DOHH2 (cell line): ENCODE measurements around the gene LMTK2.

ENCODE experiments used
- H3F3A ChIP-seq: fragments of 200-600 bp; sonication (generic), shearing (Covaris generic); 2 replicates; pipeline ENCODE4 v1.6.0; 2016; ENCODE audit warnings: antibody characterized with exemption, mild to moderate bottlenecking; ENCODE audit not compliant: control insufficient read depth, insufficient read depth
- H3K27ac ChIP-seq: fragments of 200-600 bp; sonication (generic); 2 replicates; pipeline ENCODE4 v1.5.1; 2014; ENCODE audit warnings: low read depth, mild to moderate bottlenecking, low read length, moderate library complexity
- H3K27me3 ChIP-seq: fragments of 200-600 bp; sonication (generic); 2 replicates; pipeline ENCODE4 v1.6.1; 2014; ENCODE audit warnings: mild to moderate bottlenecking, low read length, mixed read lengths; ENCODE audit not compliant: control insufficient read depth
- H3K36me3 ChIP-seq: fragments of 200-600 bp; sonication (generic); 2 replicates; pipeline ENCODE4 v1.6.1; 2014; ENCODE audit warnings: mild to moderate bottlenecking, low read length, moderate library complexity, mixed read lengths; ENCODE audit not compliant: control insufficient read depth
- H3K4me1 ChIP-seq: fragments of 200-600 bp; sonication (generic); 2 replicates; pipeline ENCODE4 v1.6.1; 2014; ENCODE audit warnings: mild to moderate bottlenecking, low read length, mixed read lengths; ENCODE audit not compliant: control insufficient read depth
- H3K4me2 ChIP-seq: fragments of 200-600 bp; sonication (generic); 2 replicates; pipeline ENCODE4 v1.6.0; 2014; ENCODE audit warnings: mild to moderate bottlenecking, low read length, moderate library complexity
- H3K4me3 ChIP-seq: fragments of 200-600 bp; sonication (generic); 2 replicates; pipeline ENCODE4 v1.5.1; 2014; ENCODE audit warnings: mild to moderate bottlenecking, low read length, mixed read lengths
- H3K79me2 ChIP-seq: fragments of 200-600 bp; sonication (generic); 2 replicates; pipeline ENCODE4 v1.6.1; 2014; ENCODE audit warnings: mild to moderate bottlenecking, low read length, mixed read lengths; ENCODE audit not compliant: control insufficient read depth
- H3K9me2 ChIP-seq: fragments of 200-600 bp; sonication (generic); replicated peaks from 2 replicates; pipeline ENCODE4 v1.6.1; 2014; ENCODE audit warnings: mild to moderate bottlenecking, low read length, mixed read lengths; ENCODE audit not compliant: control insufficient read depth
- H3K9me3 ChIP-seq: fragments of 200-600 bp; sonication (generic); 2 replicates; pipeline ENCODE4 v1.6.1; 2014; ENCODE audit warnings: antibody characterized with exemption, low read length, mixed read lengths; ENCODE audit not compliant: control insufficient read depth, insufficient read depth
- H4K20me1 ChIP-seq: fragments of 200-600 bp; sonication (generic); 2 replicates; pipeline ENCODE4 v1.6.0; 2014; ENCODE audit warnings: low read depth, mild to moderate bottlenecking, antibody characterized with exemption, low read length, moderate library complexity; ENCODE audit not compliant: control insufficient read depth, insufficient read depth
- CTCF ChIP-seq: fragments of 200-600 bp; sonication (generic); IDR thresholded peaks from one replicate; pipeline ENCODE4 v1.5.1; 2014; ENCODE audit warnings: antibody characterized with exemption, mild to moderate bottlenecking, low read depth, low read length; ENCODE audit not compliant: poor library complexity, severe bottlenecking
- EZH2phosphoT487 ChIP-seq: fragments of 200-600 bp; sonication (generic); IDR thresholded peaks from 2 replicates; pipeline ENCODE4 v1.6.1; 2017; ENCODE audit warnings: borderline replicate concordance, mild to moderate bottlenecking, antibody characterized with exemption, low read length, moderate library complexity, mixed read lengths

LMTK2 gene

GRCh38 chr7:98126311-98127142 is 19.9 kb downstream of the LMTK2 start:
- Histone ChIP-seq H3K4me2 (no peak overlapping the region), H3K36me3 (no peaks in the 10 kb centered on the region), H3K4me1 (no peaks in the 10 kb centered on the region), H3F3A (no peaks in the 10 kb centered on the region), H4K20me1 (peaks cover 74% of the 10 kb centered on the region), H3K27ac (no peak overlapping the region), H3K9me2 (no peaks in the 10 kb centered on the region), H3K9me3 (no peaks in the 10 kb centered on the region), H3K4me3 (no peak overlapping the region), H3K27me3 (peaks cover 27% of the 10 kb centered on the region), H3K79me2 (peaks cover 38% of the 10 kb centered on the region)
- TF ChIP-seq EZH2phosphoT487 (no peak), CTCF (no peak)

GRCh38 chr7:98128346-98128745 is 21.7 kb downstream of the LMTK2 start:
- peaks cover 9% of the 10 kb centered on the region for H3F3A ChIP-seq
- TF ChIP-seq EZH2phosphoT487 (no peak), CTCF (no peak)
- no peaks in the 10 kb centered on the region for H3K9me3 ChIP-seq
- H3K9me2 ChIP-seq, result no peaks in the 10 kb centered on the region
- H3K4me3 ChIP-seq, result no peak overlapping the region
- H3K4me1 ChIP-seq, result peaks cover 10% of the 10 kb centered on the region
- no peak overlapping the region for H3K27ac ChIP-seq
- peaks cover 40% of the 10 kb centered on the region for H3K79me2 ChIP-seq
- no peak overlapping the region for H3K4me2 ChIP-seq
- H4K20me1 ChIP-seq, result peaks cover 78% of the 10 kb centered on the region
- H3K36me3 ChIP-seq, result no peaks in the 10 kb centered on the region
- peaks cover 43% of the 10 kb centered on the region for H3K27me3 ChIP-seq

GRCh38 chr7:98130959-98131358 is 24.3 kb downstream of the LMTK2 start:
- Histone ChIP-seq H3K27me3 (peaks cover 64% of the 10 kb centered on the region), H3K4me3 (no peak overlapping the region), H3K9me3 (no peaks in the 10 kb centered on the region), H3K4me2 (no peak overlapping the region), H3K36me3 (no peaks in the 10 kb centered on the region), H3K4me1 (peaks cover 18% of the 10 kb centered on the region), H3K9me2 (no peaks in the 10 kb centered on the region), H3F3A (peaks cover 14% of the 10 kb centered on the region), H3K27ac (no peak overlapping the region), H4K20me1 (peaks cover 84% of the 10 kb centered on the region), H3K79me2 (peaks cover 36% of the 10 kb centered on the region)
- TF ChIP-seq EZH2phosphoT487 (no peak), CTCF (no peak)
